ENCODE data around the gene BLVRA.
"Not testable (repeated sequence)": the region's sequence is repeated elsewhere in the genome, so short reads cannot be mapped to it uniquely, and the experiment has no call there.

GRCh38 chr7:43824513-43824912 is 66.0 kb downstream of the BLVRA start:
- not testable (repeated sequence) for TF ChIP-seq CTCF, POLR2A (IDR thresholded peaks at IDR 0.05)
